Transverse colon (tissue), 4 donors: ENCODE results near the gene RIOK2. TPM values are rescaled to one million over a fixed set of nuclear protein-coding genes. Genes with fewer than 3 reads are reported as not detected.

Experiments
- DNase-seq: peaks from one replicate; pipeline ENCODE4 v3.0.0-alpha.2; 2019
- H3K27ac ChIP-seq, 4 donors: fragments of 200-600 bp; sonication (generic); 2 replicates each; pipeline ENCODE4 v1.5.1; 2016 to 2018; ENCODE audit warnings: inconsistent platforms in 4 of 4
- H3K27me3 ChIP-seq: fragments of 200-600 bp; sonication (generic); 2 replicates; pipeline ENCODE4 v1.5.1; 2017; ENCODE audit warnings: inconsistent platforms
- H3K36me3 ChIP-seq, 4 donors: fragments of 200-600 bp; sonication (generic); 2 replicates each; pipeline ENCODE4 v1.5.1; 2017 to 2019; ENCODE audit warnings: inconsistent platforms in 4 of 4
- H3K4me1 ChIP-seq, 4 donors: fragments of 200-600 bp; sonication (generic); 2 replicates each; pipeline ENCODE4 v1.5.1; 2017 to 2020; ENCODE audit warnings: inconsistent platforms in 4 of 4
- H3K4me3 ChIP-seq, 4 donors: fragments of 200-600 bp; sonication (generic); 1 replicate in 1 of 4; 2 replicates in 3 of 4; pipeline versions ENCODE4 v1.5.1 to v1.6.1; 2017 to 2019; ENCODE audit warnings: inconsistent platforms in 4 of 4
- H3K9me3 ChIP-seq, 2 donors: fragments of 200-600 bp; sonication (generic); 2 replicates each; pipeline ENCODE4 v1.5.1; 2017 to 2019; ENCODE audit warnings: inconsistent platforms in 2 of 2
- CTCF ChIP-seq, 5 experiments: fragments of 200-600 bp in 3 of 5; fragments of 450-650 bp in 2 of 5; sonication (generic) in 3 of 5; IDR thresholded peaks; 1 replicate in 2 of 5; 2 replicates in 3 of 5; pipeline ENCODE4 v1.5.1; 2016 to 2017; ENCODE audit warnings: antibody characterized with exemption in 5 of 5, inconsistent platforms in 3 of 5, mild to moderate bottlenecking in 2 of 5, moderate library complexity in 1 of 5
- EP300 ChIP-seq: sonication (generic); formaldehyde crosslinking; IDR thresholded peaks from one replicate; pipeline ENCODE4 v1.6.1; 2017; ENCODE audit warnings: antibody characterized with exemption, low read depth
- POLR2A ChIP-seq: fragments of 450-650 bp; IDR thresholded peaks from one replicate; pipeline ENCODE4 v1.6.1; 2016; ENCODE audit warnings: antibody characterized with exemption, mild to moderate bottlenecking, moderate library complexity
- POLR2AphosphoS5 ChIP-seq, 3 donors: sonication (generic); formaldehyde crosslinking; IDR thresholded peaks; one replicate each; pipeline ENCODE4 v1.6.1; 2016; ENCODE audit warnings: antibody characterized with exemption in 3 of 3
- WGBS, 2 donors: methylation state at CpG; one replicate each; pipeline ENCODE4 v1.1.5; 2018; ENCODE audit warnings: low coverage in 1 of 2; 5-methylcytosine and 5-hydroxymethylcytosine counted together
- in situ Hi-C, 4 donors: fragments of 200-750 bp; cut with MboI; loops; one replicate each; pipeline versions ENCODE4 v1.15.0 to v1.15.1; 2017; ENCODE audit warnings: low sequenced_read_pairs in 3 of 4, low pct_ligation_motif_present in 1 of 4, low pct_unique_long_range_greater_than_20kb in 1 of 4
- intact Hi-C: fragments of 100-400 bp; cut with DNase I; formaldehyde crosslinking; loops from one replicate; pipeline ENCODE4 v1.15.1; 2023; ENCODE audit warnings: low total_unique reads
- total RNA-seq, 4 donors: library from RNA; depleted of rRNA; stranded (reverse); fragments of >200 nt; gene quantifications; one replicate each; pipeline ENCODE4 v1.1.0, GENCODE V29; 2016

Gene RIOK2
- total RNA-seq, 4 donors from 2014 or later, result 19.3 to 119 (median 23.4) TPM

GRCh38 chr5:97131921-97132320 is 51.1 kb downstream of the RIOK2 start:
- intact Hi-C loops (no loop called here), in situ Hi-C loops (no loop called here)
- H3K9me3 ChIP-seq, result no peaks in the 10 kb centered on the region
- H3K4me3 ChIP-seq, result no peak overlapping the region
- H3K27me3 ChIP-seq, result no peaks in the 10 kb centered on the region
- 75 to 88% methylated on average over 4 to 5 of the region's 5 CpGs for WGBS, 2 donors
- no peak overlapping the region for H3K27ac ChIP-seq
- no peak for DNase-seq
- TF ChIP-seq POLR2AphosphoS5 (IDR thresholded peaks at IDR 0.05) (no peak), CTCF (IDR thresholded peaks at IDR 0.05) (no peak), POLR2A (no peak), EP300 (no peak)
- no peaks in the 10 kb centered on the region for H3K36me3 ChIP-seq
- no peaks in the 10 kb centered on the region for H3K4me1 ChIP-seq

GRCh38 chr5:97131139-97131710 is 51.8 kb downstream of the RIOK2 start:
- no peaks in the 10 kb centered on the region for H3K36me3 ChIP-seq
- H3K4me3 ChIP-seq, result no peak overlapping the region
- H3K27ac ChIP-seq, result no peak overlapping the region
- no peaks in the 10 kb centered on the region for H3K9me3 ChIP-seq
- in situ Hi-C loops, result no loop called here
- TF ChIP-seq CTCF (IDR thresholded peaks at IDR 0.05), result no peak
- intact Hi-C loops, result no loop called here
- DNase-seq, result no peak
- H3K27me3 ChIP-seq, result no peaks in the 10 kb centered on the region
- H3K4me1 ChIP-seq, result no peaks in the 10 kb centered on the region

DNA sequence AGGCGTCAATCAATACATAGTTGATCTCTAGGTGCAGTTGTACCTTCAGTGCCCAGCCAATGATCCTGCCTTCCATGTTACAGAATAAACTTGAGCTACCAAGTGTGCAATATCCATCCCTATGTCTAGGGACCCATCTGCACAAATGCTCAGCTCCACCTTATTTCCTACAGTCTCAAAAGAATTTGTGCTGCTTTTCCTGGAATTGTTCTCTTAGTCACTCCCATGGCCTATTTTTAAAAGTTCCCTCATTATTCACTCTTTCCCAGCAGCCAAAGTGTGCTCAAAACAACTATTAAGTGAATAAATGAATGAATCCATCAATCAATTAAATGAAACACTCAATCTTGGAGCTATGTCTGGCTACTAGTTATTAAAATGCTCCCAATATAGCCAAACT is 55.3 kb downstream of the RIOK2 start:
- H3K27ac ChIP-seq, result no peak overlapping the region
- no peak for DNase-seq
- H3K4me1 ChIP-seq, result no peaks in the 10 kb centered on the region
- in situ Hi-C loops, result no loop called here
- intact Hi-C loops, result no loop called here
- no peaks in the 10 kb centered on the region for H3K27me3 ChIP-seq
- WGBS, 2 donors, result 96% methylated on average over 1 of the region's 1 CpG; no CpG with 5 or more reads in 1 of the 2 donors
- H3K4me3 ChIP-seq, result no peak overlapping the region
- TF ChIP-seq EP300 (no peak), POLR2AphosphoS5 (IDR thresholded peaks at IDR 0.05) (no peak), POLR2A (no peak), CTCF (IDR thresholded peaks at IDR 0.05) (no peak)
- no peaks in the 10 kb centered on the region for H3K9me3 ChIP-seq
- H3K36me3 ChIP-seq, result no peaks in the 10 kb centered on the region

- Histone ChIP-seq H3K27me3 (no peaks in the 10 kb centered on the region), H3K4me3 (no peak overlapping the region), H3K27ac (no peak overlapping the region), H3K36me3 (no peaks in the 10 kb centered on the region), H3K4me1 (no peaks in the 10 kb centered on the region), H3K9me3 (no peaks in the 10 kb centered on the region)
- no peak for DNase-seq
- in situ Hi-C loops (no loop called here), intact Hi-C loops (no loop called here)
- TF ChIP-seq POLR2A, result no peak
- no peak for TF ChIP-seq CTCF (IDR thresholded peaks at IDR 0.05)
- TF ChIP-seq EP300, result no peak
- no peak for TF ChIP-seq POLR2AphosphoS5 (IDR thresholded peaks at IDR 0.05)
- WGBS, 2 donors, result 72 to 83% methylated on average over 2 to 3 of the region's 3 CpGs
These were observed 57.8 kb downstream of the RIOK2 start for GRCh38 chr5:97125125-97125683.
